GM23248 (cell line): ENCODE measurements around the gene GRPEL2. TPM values are rescaled to one million over a fixed set of nuclear protein-coding genes. Genes with fewer than 3 reads are reported as not detected.

Experiments
- DNase-seq: peaks from one replicate; pipeline ENCODE4 v3.0.0-alpha.2; 2015
- H2AFZ ChIP-seq: fragments of 200-600 bp; sonication (generic); 2 replicates; pipeline ENCODE4 v1.6.1; 2016; ENCODE audit warnings: antibody characterized with exemption
- H3F3A ChIP-seq: fragments of 200-600 bp; sonication (generic); 2 replicates; pipeline ENCODE4 v1.6.1; 2016; ENCODE audit warnings: mild to moderate bottlenecking, antibody characterized with exemption, mixed run types; ENCODE audit not compliant: insufficient read depth
- H3K27ac ChIP-seq: fragments of 200-600 bp; sonication (generic); 2 replicates; pipeline ENCODE4 v1.5.1; 2016; ENCODE audit warnings: mild to moderate bottlenecking
- H3K27me3 ChIP-seq: fragments of 200-600 bp; sonication (generic); replicated peaks from 2 replicates; pipeline ENCODE4 v1.6.1; 2016; ENCODE audit warnings: mild to moderate bottlenecking; ENCODE audit not compliant: insufficient read depth
- H3K36me3 ChIP-seq: fragments of 200-600 bp; sonication (generic); 2 replicates; pipeline ENCODE4 v1.6.1; 2016; ENCODE audit warnings: low read depth, mild to moderate bottlenecking
- H3K4me1 ChIP-seq: fragments of 200-600 bp; sonication (generic); 2 replicates; pipeline ENCODE4 v1.6.1; 2016; ENCODE audit warnings: mild to moderate bottlenecking; ENCODE audit not compliant: insufficient read depth
- H3K4me2 ChIP-seq: fragments of 200-600 bp; sonication (generic); one replicate; pipeline ENCODE4 v1.6.1; 2016; ENCODE audit warnings: mild to moderate bottlenecking; ENCODE audit not compliant: unreplicated experiment
- H3K4me3 ChIP-seq: fragments of 200-600 bp; sonication (generic); 2 replicates; pipeline ENCODE4 v1.5.1; 2016; ENCODE audit warnings: mild to moderate bottlenecking
- H3K79me2 ChIP-seq: fragments of 200-600 bp; sonication (generic); 2 replicates; pipeline ENCODE4 v1.6.1; 2016; ENCODE audit warnings: mild to moderate bottlenecking; ENCODE audit not compliant: insufficient read depth
- H3K9ac ChIP-seq: fragments of 200-600 bp; sonication (generic); 2 replicates; pipeline ENCODE4 v1.6.1; 2016; ENCODE audit warnings: mild to moderate bottlenecking
- H3K9me2 ChIP-seq: fragments of 200-600 bp; sonication (generic); 2 replicates; pipeline ENCODE4 v1.6.1; 2016; ENCODE audit warnings: mixed run types, mild to moderate bottlenecking, moderate library complexity; ENCODE audit not compliant: insufficient read depth
- H3K9me3 ChIP-seq: fragments of 200-600 bp; sonication (generic); one replicate; pipeline ENCODE4 v1.6.1; 2017; ENCODE audit warnings: low read depth
- H4K20me1 ChIP-seq: fragments of 200-600 bp; sonication (generic); 2 replicates; pipeline ENCODE4 v1.6.0; 2016; ENCODE audit not compliant: insufficient read depth
- EZH2 ChIP-seq: fragments of 200-600 bp; sonication (generic); IDR thresholded peaks from 2 replicates; pipeline ENCODE4 v1.6.1; 2018; ENCODE audit warnings: antibody characterized with exemption, mild to moderate bottlenecking; ENCODE audit not compliant: insufficient read depth, poor library complexity, severe bottlenecking
- EZH2phosphoT487 ChIP-seq: fragments of 200-600 bp; sonication (generic); IDR thresholded peaks from 2 replicates; pipeline ENCODE4 v1.6.1; 2018; ENCODE audit warnings: antibody characterized with exemption, moderate library complexity, mild to moderate bottlenecking, low read depth; ENCODE audit not compliant: insufficient read depth
- WGBS, 2 experiments: methylation state at CpG; one replicate each; pipeline ENCODE4 v1.1.6; 2015 to 2017; ENCODE audit warnings: low lambda C conversion rate in 2 of 2, low coverage in 1 of 2; ENCODE audit errors: missing lambda C conversion rate in 2 of 2; 5-methylcytosine and 5-hydroxymethylcytosine counted together
- in situ Hi-C: fragments of 300-500 bp; cut with MboI; formaldehyde crosslinking; loops from 2 replicates; pipeline ENCODE4 v1.15.0; 2020
- polyA plus RNA-seq: library from polyadenylated mRNA; unstranded; fragments of >200 nt; fragmentation: Nextera tagmentation; extraction: Ambion mirVana; gene quantifications from 2 replicates; pipeline ENCODE4 v1.2.1, GENCODE V29; 2016
- total RNA-seq: library from RNA; depleted of rRNA; stranded (reverse); fragments of >200 nt; shearing (Covaris generic); gene quantifications from 2 replicates; pipeline ENCODE4 v1.2.3, GENCODE V29; 2014; rRNA removed

Gene GRPEL2
- total RNA-seq (26.3 and 27.0 TPM in 2 replicates), polyA plus RNA-seq (17.0 and 19.5 TPM in 2 replicates)

- peak within 1 kb of the TSS; percentile 78 for H3K27ac ChIP-seq
- TF ChIP-seq EZH2, result no peak
- TF ChIP-seq EZH2phosphoT487, result no peak
- peaks cover 16% of the 10 kb centered on the region for H3F3A ChIP-seq
- in situ Hi-C loops, result no loop called here
- peaks cover 48% of the 10 kb centered on the region for H3K79me2 ChIP-seq
- peak within 1 kb of the TSS; percentile 100 for H2AFZ ChIP-seq
- peak; percentile 99 for DNase-seq
- no peaks in the 10 kb centered on the region for H4K20me1 ChIP-seq
- H3K4me1 ChIP-seq, result peaks cover 14% of the 10 kb centered on the region
- H3K9me2 ChIP-seq, result no peaks in the 10 kb centered on the region
- 1 to 2% methylated on average over 54 of the region's 54 CpGs for WGBS, 2 experiments
- peak within 1 kb of the TSS; percentile 94 for H3K4me2 ChIP-seq
- no peaks in the 10 kb centered on the region for H3K9me3 ChIP-seq
- H3K36me3 ChIP-seq, result peaks cover 23% of the 10 kb centered on the region
- peak within 1 kb of the TSS; percentile 92 for H3K9ac ChIP-seq
- no peaks in the 10 kb centered on the region for H3K27me3 ChIP-seq
- H3K4me3 ChIP-seq, result peak within 1 kb of the TSS; percentile 96
These were observed at the start of gene GRPEL2 for GRCh38 chr5:149345147-149345891. Gene GRPEL2, plus strand, starts transcription at chr5:149345499. Its CDS starts 41 bp downstream, at chr5:149345540.

GRCh38 chr5:149297340-149298025 is 47.8 kb upstream of the GRPEL2 start:
- no peaks in the 10 kb centered on the region for H3K36me3 ChIP-seq
- peaks cover 5% of the 10 kb centered on the region; the same call in 1 of the 2 replicates for H3K27me3 ChIP-seq
- H3F3A ChIP-seq, result peaks cover 6% of the 10 kb centered on the region
- TF ChIP-seq EZH2phosphoT487 (no peak), EZH2 (no peak)
- H2AFZ ChIP-seq, result no peak overlapping the region
- in situ Hi-C loops, result no loop called here
- H3K9ac ChIP-seq, result no peak overlapping the region
- no peak for DNase-seq
- no peaks in the 10 kb centered on the region for H4K20me1 ChIP-seq
- H3K9me2 ChIP-seq, result no peaks in the 10 kb centered on the region
- no peaks in the 10 kb centered on the region for H3K79me2 ChIP-seq
- H3K9me3 ChIP-seq, result no peaks in the 10 kb centered on the region
- no peak overlapping the region for H3K4me2 ChIP-seq
- 76 to 82% methylated on average over 5 of the region's 5 CpGs for WGBS, 2 experiments
- H3K4me3 ChIP-seq, result no peak overlapping the region
- no peak overlapping the region for H3K27ac ChIP-seq
- no peaks in the 10 kb centered on the region for H3K4me1 ChIP-seq

GRCh38 chr5:149298163-149298562 is 47.1 kb upstream of the GRPEL2 start:
- Histone ChIP-seq H2AFZ (no peak overlapping the region), H3K27ac (no peak overlapping the region), H3K4me1 (no peaks in the 10 kb centered on the region), H3K79me2 (no peaks in the 10 kb centered on the region), H3K36me3 (no peaks in the 10 kb centered on the region), H3K4me2 (no peak overlapping the region), H4K20me1 (no peaks in the 10 kb centered on the region), H3K9ac (no peak overlapping the region), H3K9me3 (no peaks in the 10 kb centered on the region), H3K4me3 (no peak overlapping the region), H3K27me3 (peaks cover 5% of the 10 kb centered on the region; the same call in 1 of the 2 replicates), H3F3A (peaks cover 6% of the 10 kb centered on the region), H3K9me2 (no peaks in the 10 kb centered on the region)
- 58 to 63% methylated on average over 1 of the region's 1 CpG for WGBS, 2 experiments
- TF ChIP-seq EZH2, result no peak
- in situ Hi-C loops, result no loop called here
- DNase-seq, result no peak

- H3K36me3 ChIP-seq, result no peaks in the 10 kb centered on the region
- no peaks in the 10 kb centered on the region for H4K20me1 ChIP-seq
- no peak overlapping the region for H3K4me3 ChIP-seq
- H2AFZ ChIP-seq, result no peak overlapping the region
- no peaks in the 10 kb centered on the region for H3K9me2 ChIP-seq
- H3K4me1 ChIP-seq, result no peaks in the 10 kb centered on the region
- no peaks in the 10 kb centered on the region for H3K79me2 ChIP-seq
- DNase-seq, result no peak
- 73 to 78% methylated on average over 11 of the region's 11 CpGs for WGBS, 2 experiments
- H3K9ac ChIP-seq, result no peak overlapping the region
- H3K27ac ChIP-seq, result no peak overlapping the region
- H3K27me3 ChIP-seq, result peaks cover 4% of the 10 kb centered on the region; the same call in 1 of the 2 replicates
- peaks cover 6% of the 10 kb centered on the region for H3F3A ChIP-seq
- in situ Hi-C loops, result no loop called here
- TF ChIP-seq EZH2 (no peak), EZH2phosphoT487 (no peak)
- H3K9me3 ChIP-seq, result no peaks in the 10 kb centered on the region
- H3K4me2 ChIP-seq, result no peak overlapping the region
These were observed 46.4 kb upstream of the GRPEL2 start for GRCh38 chr5:149298842-149299404.
